ENCODE results near the gene CALHM1. TPM values are rescaled to one million over a fixed set of nuclear protein-coding genes. Genes with fewer than 3 reads are reported as not detected.
"Not testable (repeated sequence)": the region's sequence is repeated elsewhere in the genome, so short reads cannot be mapped to it uniquely, and the experiment has no call there.

CALHM1 gene
- total RNA-seq, 2 experiments from 2014 or later, result 0.47 to 1.1 TPM

- H3K36me3 Mint-ChIP-seq, result no peaks in the 10 kb centered on the region
- H3K27me3 Mint-ChIP-seq, result peaks cover 73% of the 10 kb centered on the region
- ATAC-seq (no peak), DNase-seq (no peak)
- H3K4me1 Mint-ChIP-seq, result peaks cover 22% of the 10 kb centered on the region
- H3K9me3 Mint-ChIP-seq (ENCODE audit: low read depth), result no peaks in the 10 kb centered on the region
- H3K27ac Mint-ChIP-seq, result no peak overlapping the region
- no peak overlapping the region for H3K4me3 Mint-ChIP-seq
- CTCF ChIA-PET, result interaction anchor here (0.8 to 1.1 kb wide), 3 partner anchors 69 to 98 kb away, joined by 3 read pairs; no protein-coding TSS in a partner anchor
These were observed 36.6 kb upstream of the CALHM1 start for GRCh38 chr10:103495321-103495720.

- H3K36me3 Mint-ChIP-seq, result no peaks in the 10 kb centered on the region
- H3K9me3 Mint-ChIP-seq (ENCODE audit: low read depth), result no peaks in the 10 kb centered on the region
- peaks cover 61% of the 10 kb centered on the region for H3K27me3 Mint-ChIP-seq
- H3K4me3 Mint-ChIP-seq, result peak overlapping the region; percentile 44
- ATAC-seq, result peak; percentile 67
- H3K27ac Mint-ChIP-seq, result no peak overlapping the region
- H3K4me1 Mint-ChIP-seq, result peaks cover 21% of the 10 kb centered on the region
- peak; percentile 61 for DNase-seq
- CTCF ChIA-PET, result interaction anchor here (0.8 to 2.0 kb wide), 9 partner anchors 11 to 87 kb away, joined by 3 to 15 read pairs (median 3); partner anchors contain the start of gene CALHM2
These were observed 35.5 kb upstream of the CALHM1 start for GRCh38 chr10:103493916-103494877.

GRCh38 chr10:103493362-103493915 is 34.7 kb upstream of the CALHM1 start, which contains the start of gene NEURL1:
Gene NEURL1, plus strand, starts transcription at chr10:103493705. Its CDS starts 683 bp downstream, at chr10:103494388.
- CTCF ChIA-PET, result interaction anchor here (0.8 to 2.0 kb wide), 9 partner anchors 11 to 97 kb away, joined by 3 to 15 read pairs (median 3); partner anchors contain the start of genes ATP5MK and CALHM2
- Mint-ChIP-seq H3K4me3 (peak within 1 kb of the TSS; percentile 73), H3K4me1 (peaks cover 21% of the 10 kb centered on the region), H3K36me3 (no peaks in the 10 kb centered on the region), H3K9me3 (ENCODE audit: low read depth) (no peaks in the 10 kb centered on the region), H3K27me3 (peaks cover 54% of the 10 kb centered on the region), H3K27ac (no peak within 1 kb of the TSS)
- ATAC-seq (peak; percentile 32), DNase-seq (no peak)

GRCh38 chr10:103492655-103493261 is 34.1 kb upstream of the CALHM1 start:
- Mint-ChIP-seq H3K27me3 (peaks cover 52% of the 10 kb centered on the region), H3K4me1 (peaks cover 21% of the 10 kb centered on the region), H3K27ac (no peak overlapping the region), H3K9me3 (ENCODE audit: low read depth) (no peaks in the 10 kb centered on the region), H3K36me3 (no peaks in the 10 kb centered on the region), H3K4me3 (peak overlapping the region; percentile 73)
- ATAC-seq, result no peak
- CTCF ChIA-PET, result interaction anchor here (1.0 to 2.0 kb wide), 8 partner anchors 16 to 186 kb away, joined by 3 to 15 read pairs (median 3); partner anchors contain the start of genes ATP5MK and CALHM2
- DNase-seq, result no peak

GRCh38 chr10:103491729-103492364 is 33.1 kb upstream of the CALHM1 start:
- Mint-ChIP-seq H3K27me3 (peaks cover 43% of the 10 kb centered on the region), H3K36me3 (no peaks in the 10 kb centered on the region), H3K4me1 (peaks cover 21% of the 10 kb centered on the region), H3K4me3 (no peak overlapping the region), H3K9me3 (ENCODE audit: low read depth) (no peaks in the 10 kb centered on the region), H3K27ac (no peak overlapping the region)
- no peak for ATAC-seq
- DNase-seq, result no peak
- CTCF ChIA-PET, result interaction anchor here (1.1 to 9.6 kb wide), 8 partner anchors 20 to 187 kb away, joined by 3 to 175 read pairs (median 3); partner anchors contain the start of gene ATP5MK

- no peaks in the 10 kb centered on the region for H3K36me3 Mint-ChIP-seq
- no peak overlapping the region for H3K27ac Mint-ChIP-seq
- H3K27me3 Mint-ChIP-seq, result peaks cover 36% of the 10 kb centered on the region
- H3K4me1 Mint-ChIP-seq, result peaks cover 21% of the 10 kb centered on the region
- CTCF ChIA-PET, result interaction anchor here (0.6 to 9.6 kb wide), 12 partner anchors 10 to 195 kb away, joined by 3 to 175 read pairs (median 3); no protein-coding TSS in a partner anchor
- H3K4me3 Mint-ChIP-seq, result no peak overlapping the region
- H3K9me3 Mint-ChIP-seq (ENCODE audit: low read depth), result no peaks in the 10 kb centered on the region
- ATAC-seq, result peak; percentile 15
- no peak for DNase-seq
These were observed 32.2 kb upstream of the CALHM1 start for GRCh38 chr10:103490986-103491314.

- Mint-ChIP-seq H3K27me3 (peaks cover 7% of the 10 kb centered on the region), H3K27ac (no peak overlapping the region), H3K36me3 (no peaks in the 10 kb centered on the region), H3K4me1 (peaks cover 14% of the 10 kb centered on the region), H3K9me3 (ENCODE audit: low read depth) (no peaks in the 10 kb centered on the region), H3K4me3 (no peak overlapping the region)
- no peak for DNase-seq
- CTCF ChIA-PET, result interaction anchor here (5.1 to 9.6 kb wide), 2 partner anchors 35 to 69 kb away, joined by 39 to 175 read pairs; partner anchors contain the start of gene CALHM2
- ATAC-seq, result no peak
These were observed 28.7 kb upstream of the CALHM1 start for GRCh38 chr10:103487410-103487708.

GRCh38 chr10:103486635-103487409 is 28.1 kb upstream of the CALHM1 start:
- H3K4me3 Mint-ChIP-seq; H3K27me3 Mint-ChIP-seq; H3K27ac Mint-ChIP-seq; ATAC-seq; DNase-seq; H3K9me3 Mint-ChIP-seq (ENCODE audit: low read depth); H3K36me3 Mint-ChIP-seq: not testable (repeated sequence)
- H3K4me1 Mint-ChIP-seq, result peaks cover 17% of the 10 kb centered on the region
- CTCF ChIA-PET, result interaction anchor here (1.1 to 9.6 kb wide), 15 partner anchors 11 to 86 kb away, joined by 3 to 175 read pairs (median 7); partner anchors contain the start of gene CALHM2

GRCh38 chr10:103481974-103482531 is 23.4 kb upstream of the CALHM1 start:
- ATAC-seq (peak; percentile 87), DNase-seq (no peak)
- CTCF ChIA-PET, result interaction anchor here (0.9 to 9.6 kb wide), 8 partner anchors 10 to 65 kb away, joined by 3 to 175 read pairs (median 21); partner anchors contain the start of genes CALHM2 and NEURL1
- no peaks in the 10 kb centered on the region for H3K27me3 Mint-ChIP-seq
- H3K4me1 Mint-ChIP-seq, result peaks cover 14% of the 10 kb centered on the region
- H3K36me3 Mint-ChIP-seq, result no peaks in the 10 kb centered on the region
- H3K4me3 Mint-ChIP-seq, result no peak overlapping the region
- H3K27ac Mint-ChIP-seq, result peak overlapping the region; percentile 37
- H3K9me3 Mint-ChIP-seq (ENCODE audit: low read depth), result no peaks in the 10 kb centered on the region

GRCh38 chr10:103480521-103480920 is 21.8 kb upstream of the CALHM1 start:
- Mint-ChIP-seq H3K27me3 (no peaks in the 10 kb centered on the region), H3K9me3 (ENCODE audit: low read depth) (no peaks in the 10 kb centered on the region), H3K36me3 (no peaks in the 10 kb centered on the region), H3K4me3 (no peak overlapping the region), H3K27ac (no peak overlapping the region), H3K4me1 (peaks cover 20% of the 10 kb centered on the region)
- CTCF ChIA-PET, result interaction anchor here (1.0 to 2.3 kb wide), 12 partner anchors 9 to 69 kb away, joined by 3 to 40 read pairs (median 5); partner anchors contain the start of gene CALHM2
- ATAC-seq (no peak), DNase-seq (no peak)

- CTCF ChIA-PET, result interaction anchor here (0.8 to 5.7 kb wide), 2 partner anchors 28 to 63 kb away, joined by 3 to 60 read pairs; no protein-coding TSS in a partner anchor
- H3K27ac Mint-ChIP-seq, result no peak within 1 kb of the TSS
- no peak for DNase-seq
- ATAC-seq, result no peak
- no peak within 1 kb of the TSS for H3K4me3 Mint-ChIP-seq
- no peaks in the 10 kb centered on the region for H3K9me3 Mint-ChIP-seq (ENCODE audit: low read depth)
- no peaks in the 10 kb centered on the region for H3K36me3 Mint-ChIP-seq
- no peaks in the 10 kb centered on the region for H3K27me3 Mint-ChIP-seq
- peaks cover 24% of the 10 kb centered on the region for H3K4me1 Mint-ChIP-seq
These were observed 20.4 kb upstream of the CALHM1 start, which contains the start of gene CALHM3 for GRCh38 chr10:103479135-103479534. Gene CALHM3, minus strand, starts transcription at chr10:103479240. Its CDS starts 208 bp downstream, at chr10:103479032.

All from activated CD8-positive, alpha-beta memory T cell treated with anti-CD3 and anti-CD28 coated beads, Interleukin-2, amount 10 ng/mL, durations not matched to agents 7 days and 5 days (primary cell).